ENCODE results near the gene FIGLA. TPM values are rescaled to one million over a fixed set of nuclear protein-coding genes. Genes with fewer than 3 reads are reported as not detected.

Gene FIGLA
- total RNA-seq, 1 experiment from 2014 or later, result not detected

DNA sequence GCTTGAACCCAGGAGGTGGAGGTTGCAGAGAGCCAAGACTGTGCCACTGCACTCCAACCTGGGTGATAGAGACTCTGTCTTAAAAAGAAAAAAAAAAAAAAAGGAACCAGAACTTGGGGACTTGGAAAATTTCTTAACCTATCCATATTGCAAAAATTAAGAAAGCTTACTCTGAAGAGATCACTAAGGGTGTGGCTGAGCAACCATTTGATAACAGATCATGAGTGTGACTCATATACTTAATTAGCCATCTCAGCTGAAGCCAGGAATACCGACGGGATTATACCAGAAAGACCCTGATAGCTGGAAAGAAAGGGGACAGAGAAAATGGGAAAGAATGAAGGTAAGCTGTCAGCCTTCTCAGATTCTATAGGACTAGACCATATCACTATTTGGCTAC, 15.3 kb downstream of the FIGLA start:
- no peak overlapping the region for H3K4me3 ChIP-seq
- H3K27ac ChIP-seq, result no peak overlapping the region
- H3K27me3 ChIP-seq (replicated peaks), result peaks cover 16% of the 10 kb centered on the region
- H3K36me3 ChIP-seq, result no peaks in the 10 kb centered on the region
- no peaks in the 10 kb centered on the region for H3K4me1 ChIP-seq (replicated peaks)
- no peaks in the 10 kb centered on the region for H3K9me3 ChIP-seq (replicated peaks)
- DNase-seq (ENCODE audit: low read depth in 1 of 2, low spot score in 2 of 2), result no peak

DNA sequence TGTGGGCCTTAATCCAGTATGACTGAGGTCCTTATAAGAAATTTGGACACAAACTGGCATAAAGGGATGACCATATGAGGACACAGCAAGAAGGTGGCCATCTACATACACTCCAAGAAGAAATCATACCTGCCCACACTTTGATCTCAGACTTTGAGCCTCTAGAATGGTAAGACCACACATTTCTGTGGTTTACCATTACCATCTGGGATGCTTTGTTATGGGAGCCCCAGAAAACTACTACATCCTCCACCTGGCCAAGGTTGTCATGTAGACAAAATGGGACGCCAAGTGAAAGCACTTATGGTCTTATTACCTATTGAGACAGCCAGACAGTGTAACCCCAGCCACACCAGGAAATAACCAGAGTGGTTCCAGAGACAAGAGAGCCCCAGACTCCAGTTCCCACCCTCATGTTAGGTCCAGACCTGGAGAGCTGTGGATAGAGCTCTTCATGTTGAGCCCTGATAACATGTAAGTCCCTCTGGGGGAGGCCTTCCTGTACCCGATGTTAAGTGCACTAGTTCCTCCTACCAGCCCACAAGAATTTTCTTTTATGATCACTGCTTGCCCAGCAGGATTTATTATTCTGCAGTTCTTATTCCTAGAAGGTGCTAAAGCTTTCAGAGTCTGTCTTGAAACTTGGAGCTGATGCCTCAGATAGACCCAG, 17.8 kb downstream of the FIGLA start:
- Histone ChIP-seq H3K36me3 (no peaks in the 10 kb centered on the region), H3K9me3 (replicated peaks) (no peaks in the 10 kb centered on the region), H3K27me3 (replicated peaks) (peaks cover 28% of the 10 kb centered on the region), H3K4me1 (replicated peaks) (peaks cover 3% of the 10 kb centered on the region), H3K4me3 (no peak overlapping the region), H3K27ac (no peak overlapping the region)
- DNase-seq (ENCODE audit: low read depth in 1 of 2, low spot score in 2 of 2), result no peak

DNA sequence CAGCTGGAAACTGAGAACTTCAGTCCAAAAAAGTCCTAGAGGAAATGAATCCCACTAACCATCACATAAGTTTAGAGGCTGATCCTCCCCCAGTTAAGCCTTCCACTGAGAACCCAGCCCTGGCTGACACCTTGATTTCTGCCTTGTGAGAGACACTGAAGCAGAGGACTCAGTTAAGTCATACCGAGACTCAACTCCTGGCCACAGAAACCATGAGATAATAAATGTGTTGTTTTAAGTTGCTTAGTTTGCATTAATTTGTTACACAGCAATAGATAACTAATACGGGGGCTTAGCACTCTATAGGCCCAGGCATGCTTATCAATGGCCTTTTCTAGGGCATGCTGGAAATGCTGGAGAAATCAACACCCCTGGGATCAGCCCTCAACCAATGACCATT, 19.0 kb downstream of the FIGLA start:
- Histone ChIP-seq H3K27ac (no peak overlapping the region), H3K9me3 (replicated peaks) (no peaks in the 10 kb centered on the region), H3K36me3 (no peaks in the 10 kb centered on the region), H3K4me1 (replicated peaks) (peaks cover 8% of the 10 kb centered on the region), H3K4me3 (no peak overlapping the region), H3K27me3 (replicated peaks) (peaks cover 35% of the 10 kb centered on the region)
- DNase-seq (ENCODE audit: low read depth in 1 of 2, low spot score in 2 of 2), result no peak

DNA sequence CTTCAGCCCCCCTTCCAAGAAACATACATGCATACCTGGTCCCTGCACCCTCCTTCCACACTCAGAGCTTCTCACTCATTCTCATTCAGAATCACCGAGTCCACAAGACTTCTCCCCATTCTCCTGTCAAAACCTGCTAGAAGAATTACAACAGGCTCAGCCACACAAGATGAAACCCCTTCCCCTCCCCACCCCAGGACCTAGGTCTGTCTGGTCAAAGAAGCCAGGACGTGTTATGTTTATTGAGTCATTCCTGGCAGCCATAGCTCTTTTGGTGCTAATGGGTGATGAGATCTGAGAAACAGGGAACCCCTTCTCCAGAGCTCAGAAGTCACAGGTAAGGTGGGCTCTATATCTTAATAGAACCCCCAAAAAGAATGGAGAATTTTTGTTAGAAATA, 21.0 kb downstream of the FIGLA start:
- Histone ChIP-seq H3K4me3 (no peak overlapping the region), H3K9me3 (replicated peaks) (no peaks in the 10 kb centered on the region), H3K27me3 (replicated peaks) (peaks cover 51% of the 10 kb centered on the region), H3K27ac (no peak overlapping the region), H3K4me1 (replicated peaks) (peaks cover 8% of the 10 kb centered on the region), H3K36me3 (no peaks in the 10 kb centered on the region)
- no peak for DNase-seq (ENCODE audit: low read depth in 1 of 2, low spot score in 2 of 2)

DNA sequence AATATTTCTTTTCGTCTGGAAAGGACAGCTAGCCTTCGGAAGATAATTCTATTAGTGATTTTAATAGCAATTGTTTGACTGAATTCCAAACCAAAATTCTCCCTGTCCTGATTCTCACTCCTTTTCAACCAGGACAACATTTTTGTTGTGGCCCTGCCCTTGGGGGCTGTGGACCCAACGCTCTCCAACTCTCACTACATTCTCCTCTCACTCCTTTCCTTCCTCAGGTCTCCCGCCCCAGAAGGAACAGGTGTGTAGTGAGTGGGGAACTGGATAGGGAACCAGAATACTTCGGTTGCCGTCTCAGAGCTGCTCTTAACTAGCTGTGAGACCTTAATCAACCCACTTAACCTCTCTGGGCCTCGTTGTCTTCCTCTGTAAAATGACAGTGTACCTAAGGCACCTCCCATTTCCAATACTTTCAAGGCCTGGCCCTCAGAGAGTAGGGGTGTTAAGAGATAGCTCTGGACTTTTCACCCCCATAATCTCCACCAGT, 21.8 kb downstream of the FIGLA start:
- H3K27me3 ChIP-seq (replicated peaks), result peaks cover 53% of the 10 kb centered on the region
- H3K36me3 ChIP-seq, result no peaks in the 10 kb centered on the region
- no peak overlapping the region for H3K4me3 ChIP-seq
- H3K9me3 ChIP-seq (replicated peaks), result no peaks in the 10 kb centered on the region
- no peak for DNase-seq (ENCODE audit: low read depth in 1 of 2, low spot score in 2 of 2)
- peaks cover 8% of the 10 kb centered on the region for H3K4me1 ChIP-seq (replicated peaks)
- H3K27ac ChIP-seq, result no peak overlapping the region

DNA sequence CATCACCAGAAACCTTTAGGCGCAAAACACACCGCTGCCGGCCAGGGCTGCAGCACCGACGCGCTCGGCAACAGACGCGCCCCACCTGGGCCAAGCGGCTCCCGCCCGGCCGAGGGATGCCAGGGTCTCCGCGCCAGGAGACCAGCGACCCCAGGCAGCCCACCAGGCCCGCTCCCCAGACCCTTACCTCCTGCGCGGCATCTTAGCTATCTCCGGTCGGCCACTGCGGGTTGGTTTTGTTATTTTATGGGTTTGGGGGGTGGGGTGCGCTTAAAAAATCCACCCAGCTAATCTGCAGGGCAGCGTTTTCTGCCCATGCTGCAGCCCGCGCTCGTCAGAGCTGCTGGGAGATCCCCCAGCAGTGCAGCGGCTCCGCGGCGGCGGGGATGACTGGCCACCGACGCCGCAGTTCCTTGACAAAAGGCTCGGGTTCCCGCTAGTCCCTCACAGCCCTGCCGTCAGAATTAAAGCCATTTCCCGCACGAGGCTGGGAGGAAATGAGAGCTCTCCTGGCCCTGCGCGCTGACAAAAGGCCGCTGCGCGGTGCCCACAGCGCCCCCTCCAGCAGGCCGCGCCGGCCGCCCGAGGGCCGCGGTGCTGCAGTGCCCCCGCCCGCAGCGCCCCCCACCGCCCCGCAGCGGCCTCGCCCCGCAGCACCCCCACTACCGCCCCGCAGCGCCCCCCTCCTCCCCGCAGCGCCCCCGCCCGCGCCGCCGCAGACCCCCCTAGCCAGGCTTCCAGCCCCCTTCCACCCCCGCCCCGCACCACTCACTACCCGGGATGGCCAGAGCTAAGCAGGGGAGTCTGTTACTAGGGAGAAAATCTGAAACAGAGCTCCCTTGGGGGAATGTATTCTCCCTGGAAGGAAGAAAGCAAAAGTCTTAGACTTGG, 22.5 kb downstream of the FIGLA start, which contains the start of gene ADD2:
Gene ADD2, minus strand, starts transcription at position 502 of the 891 bp plus-strand sequence. CDS start 61,792 bp downstream, outside the sequence.
- Histone ChIP-seq H3K9me3 (replicated peaks) (no peaks in the 10 kb centered on the region), H3K4me1 (replicated peaks) (peaks cover 8% of the 10 kb centered on the region), H3K27me3 (replicated peaks) (peaks cover 54% of the 10 kb centered on the region), H3K27ac (no peak within 1 kb of the TSS), H3K4me3 (no peak within 1 kb of the TSS), H3K36me3 (no peaks in the 10 kb centered on the region)
- DNase-seq (ENCODE audit: low read depth in 1 of 2, low spot score in 2 of 2), result no peak

DNA sequence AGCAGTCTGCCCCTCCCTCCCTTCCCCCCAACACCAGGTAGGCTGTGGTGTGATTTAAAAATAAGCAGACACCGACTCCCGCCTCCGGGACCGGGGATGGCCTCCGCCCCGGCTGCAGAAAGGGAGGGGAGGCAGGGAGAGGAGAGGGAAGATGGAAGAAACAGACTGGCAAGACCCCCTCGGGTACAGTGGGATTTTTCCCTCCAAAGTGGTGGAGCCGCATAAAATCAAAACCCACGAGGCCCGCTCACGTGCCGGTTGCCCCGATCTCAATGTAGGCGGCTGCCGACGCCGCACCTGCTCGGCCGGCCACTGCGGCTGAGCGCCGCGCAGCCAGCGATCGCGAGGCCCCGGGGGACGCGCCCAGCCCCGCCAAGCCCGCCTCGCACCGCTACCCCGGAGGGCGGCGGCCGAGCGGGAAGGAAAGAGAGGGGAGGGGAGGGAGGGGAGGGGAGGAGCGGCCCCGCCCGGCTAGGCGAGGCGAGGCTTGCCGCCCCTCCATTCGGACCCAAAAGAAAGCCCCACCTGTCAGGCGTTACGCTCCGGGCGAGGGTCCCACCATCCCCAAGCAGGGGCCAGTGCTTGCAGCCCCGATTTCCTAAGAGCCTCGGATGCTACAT, 23.3 kb downstream of the FIGLA start:
- H3K36me3 ChIP-seq, result no peaks in the 10 kb centered on the region
- no peak overlapping the region for H3K4me3 ChIP-seq
- H3K9me3 ChIP-seq (replicated peaks), result no peaks in the 10 kb centered on the region
- no peak for DNase-seq (ENCODE audit: low read depth in 1 of 2, low spot score in 2 of 2)
- H3K27me3 ChIP-seq (replicated peaks), result peaks cover 57% of the 10 kb centered on the region
- peaks cover 8% of the 10 kb centered on the region for H3K4me1 ChIP-seq (replicated peaks)
- H3K27ac ChIP-seq, result no peak overlapping the region

DNA sequence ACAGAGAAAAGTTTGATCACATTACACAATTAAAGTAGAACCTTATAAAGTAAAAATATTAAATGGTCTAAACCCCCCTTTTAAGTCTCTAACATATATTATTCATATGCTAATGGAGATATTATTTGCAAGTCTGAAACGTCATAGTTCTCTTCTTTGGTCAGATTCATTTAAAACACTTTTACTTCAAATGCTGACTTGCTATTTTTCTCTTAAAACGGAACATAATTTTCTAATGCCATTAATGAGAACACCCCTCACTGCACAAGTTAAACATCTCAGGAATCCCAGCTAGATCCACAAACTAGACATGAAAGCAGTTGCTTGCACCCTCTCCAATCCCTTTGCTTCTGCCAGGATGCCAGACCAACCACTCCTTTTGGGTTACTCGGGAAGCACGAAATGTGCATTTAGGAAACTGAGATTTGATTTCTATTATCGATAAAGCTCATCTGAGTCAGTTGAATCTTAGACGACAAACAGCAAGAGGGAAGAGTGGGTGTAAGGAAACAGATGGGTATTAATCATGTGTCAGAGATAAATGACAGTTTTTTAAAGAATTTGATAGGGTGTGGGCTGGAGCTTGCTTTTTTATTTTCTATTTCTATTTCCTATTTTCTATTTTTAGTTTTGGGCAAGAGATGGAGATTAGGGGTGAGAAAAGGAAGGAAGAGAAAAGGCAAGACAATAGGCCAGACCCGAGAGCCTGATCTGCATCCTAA, 23.9 kb downstream of the FIGLA start:
- peaks cover 55% of the 10 kb centered on the region for H3K27me3 ChIP-seq (replicated peaks)
- H3K9me3 ChIP-seq (replicated peaks), result no peaks in the 10 kb centered on the region
- H3K4me1 ChIP-seq (replicated peaks), result peaks cover 8% of the 10 kb centered on the region
- H3K27ac ChIP-seq, result no peak overlapping the region
- no peak overlapping the region for H3K4me3 ChIP-seq
- DNase-seq (ENCODE audit: low read depth in 1 of 2, low spot score in 2 of 2), result no peak
- no peaks in the 10 kb centered on the region for H3K36me3 ChIP-seq

DNA sequence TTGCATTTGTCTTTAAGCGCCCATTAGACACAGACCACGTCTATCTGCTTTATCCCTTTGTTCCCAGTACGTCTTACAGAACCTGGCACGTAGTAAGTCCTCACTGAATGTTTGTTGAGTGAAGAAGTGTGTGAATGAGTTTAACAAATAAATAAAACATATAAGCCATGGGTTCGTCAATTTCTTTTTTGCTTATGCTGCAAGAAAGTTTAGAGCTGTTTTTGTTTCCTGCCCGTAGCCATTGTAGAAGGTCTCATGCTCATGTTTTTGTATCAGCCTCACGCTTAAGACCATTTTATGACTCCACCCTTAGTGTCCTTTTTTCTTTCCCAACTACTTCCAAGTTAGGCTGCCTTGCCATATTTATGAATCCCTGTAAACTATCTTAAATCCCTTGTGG, 24.9 kb downstream of the FIGLA start:
- no peak overlapping the region for H3K4me3 ChIP-seq
- DNase-seq (ENCODE audit: low read depth in 1 of 2, low spot score in 2 of 2), result no peak
- H3K4me1 ChIP-seq (replicated peaks), result peaks cover 8% of the 10 kb centered on the region
- H3K27me3 ChIP-seq (replicated peaks), result peaks cover 55% of the 10 kb centered on the region
- H3K36me3 ChIP-seq, result no peaks in the 10 kb centered on the region
- no peaks in the 10 kb centered on the region for H3K9me3 ChIP-seq (replicated peaks)
- H3K27ac ChIP-seq, result no peak overlapping the region

DNA sequence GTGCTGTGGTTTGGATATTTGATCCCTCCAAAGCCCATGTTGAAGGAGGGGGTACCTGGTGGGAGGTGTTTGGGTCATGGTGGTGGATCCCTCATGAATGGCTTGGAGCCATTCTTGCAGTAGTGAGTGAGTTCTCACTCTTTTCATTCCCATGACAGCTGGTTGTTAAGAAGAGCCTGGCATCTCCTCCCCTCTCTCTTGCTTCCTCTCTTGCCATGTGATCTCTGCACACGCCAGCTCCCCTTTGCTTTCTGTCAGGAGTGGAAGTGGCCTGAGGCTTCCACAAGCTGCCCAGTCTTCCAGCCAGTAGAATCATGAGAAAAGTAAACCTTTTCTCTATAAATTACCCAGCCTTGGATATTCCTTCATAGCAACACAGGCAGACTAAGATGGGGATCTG, 31.0 kb downstream of the FIGLA start:
- Histone ChIP-seq H3K9me3 (replicated peaks) (no peaks in the 10 kb centered on the region), H3K4me1 (replicated peaks) (no peaks in the 10 kb centered on the region), H3K27ac (no peak overlapping the region), H3K36me3 (no peaks in the 10 kb centered on the region), H3K4me3 (no peak overlapping the region), H3K27me3 (replicated peaks) (peaks cover 20% of the 10 kb centered on the region)
- DNase-seq (ENCODE audit: low read depth in 1 of 2, low spot score in 2 of 2), result no peak

DNA sequence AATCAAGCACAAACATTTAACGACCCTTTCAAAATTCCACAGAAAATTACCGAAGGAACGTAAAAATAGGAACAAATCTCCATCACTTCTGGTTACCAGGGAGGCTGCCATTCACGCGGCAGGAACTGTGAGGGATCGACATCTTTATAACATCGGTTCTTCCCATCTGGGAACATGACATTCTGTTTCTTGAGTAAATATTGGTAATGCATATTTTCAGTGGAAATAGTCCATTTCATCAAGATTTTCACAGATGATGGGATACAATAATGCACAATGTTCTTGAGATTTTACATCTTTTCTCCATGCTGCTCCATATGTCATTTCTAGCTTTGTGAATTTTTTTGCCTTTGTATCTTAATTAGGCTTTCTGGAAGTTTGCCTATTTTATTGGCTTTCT, 32.5 kb downstream of the FIGLA start:
- no peak overlapping the region for H3K4me3 ChIP-seq
- no peaks in the 10 kb centered on the region for H3K36me3 ChIP-seq
- H3K4me1 ChIP-seq (replicated peaks), result no peaks in the 10 kb centered on the region
- H3K27ac ChIP-seq, result no peak overlapping the region
- H3K27me3 ChIP-seq (replicated peaks), result peaks cover 16% of the 10 kb centered on the region
- H3K9me3 ChIP-seq (replicated peaks), result no peaks in the 10 kb centered on the region
- no peak for DNase-seq (ENCODE audit: low read depth in 1 of 2, low spot score in 2 of 2)

DNA sequence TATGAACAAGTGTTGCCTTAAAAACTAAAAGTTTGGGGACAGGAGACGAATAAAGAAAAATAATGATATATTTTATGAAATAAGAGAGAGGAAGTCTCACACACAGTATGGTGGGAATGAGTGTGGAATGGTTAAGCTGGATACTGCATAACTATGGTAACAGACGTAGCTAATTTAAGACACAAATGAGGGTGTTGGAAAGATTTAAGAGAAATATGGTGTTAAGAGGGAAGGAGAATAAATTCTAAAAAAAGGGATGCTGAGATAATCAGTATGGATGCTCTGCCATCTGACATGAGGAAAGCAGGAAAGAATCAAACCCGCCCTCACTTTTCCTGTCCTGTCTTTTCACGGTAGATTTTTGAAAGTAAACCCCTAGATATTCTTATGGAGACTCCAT, 33.1 kb downstream of the FIGLA start:
- Histone ChIP-seq H3K36me3 (no peaks in the 10 kb centered on the region), H3K27ac (no peak overlapping the region), H3K9me3 (replicated peaks) (no peaks in the 10 kb centered on the region), H3K27me3 (replicated peaks) (peaks cover 13% of the 10 kb centered on the region), H3K4me3 (no peak overlapping the region), H3K4me1 (replicated peaks) (no peaks in the 10 kb centered on the region)
- DNase-seq (ENCODE audit: low read depth in 1 of 2, low spot score in 2 of 2), result no peak

DNA sequence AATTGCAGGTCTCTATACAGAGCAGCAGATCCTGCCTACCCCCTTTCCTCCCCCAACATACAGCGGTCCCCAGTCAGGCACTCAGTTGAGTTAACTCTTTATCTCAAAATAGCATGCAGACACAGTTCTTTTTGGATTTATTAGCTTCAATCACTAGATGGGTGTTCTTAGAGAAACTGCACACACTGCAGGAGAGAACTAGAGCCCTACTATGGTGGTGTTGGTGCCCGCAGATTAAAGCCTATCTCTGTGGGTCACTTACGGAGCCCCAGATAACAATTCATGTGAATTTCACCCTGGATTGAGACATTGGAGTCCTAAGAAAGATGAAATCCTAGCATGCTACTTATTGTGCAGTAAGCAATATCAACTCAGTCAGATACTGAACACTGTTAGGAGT, 34.3 kb downstream of the FIGLA start:
- peaks cover 21% of the 10 kb centered on the region for H3K27me3 ChIP-seq (replicated peaks)
- no peaks in the 10 kb centered on the region for H3K9me3 ChIP-seq (replicated peaks)
- DNase-seq (ENCODE audit: low read depth in 1 of 2, low spot score in 2 of 2), result no peak
- H3K36me3 ChIP-seq, result no peaks in the 10 kb centered on the region
- no peaks in the 10 kb centered on the region for H3K4me1 ChIP-seq (replicated peaks)
- no peak overlapping the region for H3K4me3 ChIP-seq
- no peak overlapping the region for H3K27ac ChIP-seq
